Measurements from ENCODE around the gene DNLZ. TPM values are rescaled to one million over a fixed set of nuclear protein-coding genes. Genes with fewer than 3 reads are reported as not detected.

The DNLZ gene
- total RNA-seq, 1 experiment from 2014 or later: 9.1 TPM

GRCh38 chr9:136336156-136336870 lies 27.2 kb downstream of the DNLZ start:
- DNase-seq: no peak
- ChIA-PET CTCF (interaction anchor here (0.6 kb wide), 1 partner anchor 81 kb away, joined by 4 read pairs; no protein-coding TSS in a partner anchor), POLR2A (ENCODE audit: unreplicated experiment) (no interaction called here)
- intact Hi-C loops (cut with micrococcal nuclease; ENCODE audit: unreplicated experiment): no loop called here
- no peaks in the 10 kb centered on the region for H3K4me1 ChIP-seq (replicated peaks; ENCODE audit: insufficient read depth)
- BruUV-seq (replicated peaks): no TSS peak
- no peak overlapping the region for H3K27ac ChIP-seq
- no peaks in the 10 kb centered on the region for H3K27me3 ChIP-seq (ENCODE audit: insufficient read depth, low read depth)
- no peaks in the 10 kb centered on the region for H3K79me2 ChIP-seq (ENCODE audit: low read depth)
- H3K36me3 ChIP-seq (ENCODE audit: low read depth): no peaks in the 10 kb centered on the region
- H3K9me2 ChIP-seq (ENCODE audit: insufficient read depth): no peaks in the 10 kb centered on the region
- no peak overlapping the region for H2AFZ ChIP-seq
- H4K20me1 ChIP-seq (ENCODE audit: insufficient read depth): no peaks in the 10 kb centered on the region
- no peaks in the 10 kb centered on the region for H3K9me3 ChIP-seq (ENCODE audit: insufficient read depth, low read depth)
- no peaks in the 10 kb centered on the region for H3F3A ChIP-seq (ENCODE audit: insufficient read depth, low read depth)
- no peak for TF ChIP-seq EZH2 (IDR thresholded peaks at IDR 0.05; ENCODE audit: low read depth)
- H3K4me2 ChIP-seq: no peak overlapping the region
- H3K4me3 ChIP-seq: no peak overlapping the region

GRCh38 chr9:136335296-136336155 lies 28.0 kb downstream of the DNLZ start:
- H3K4me3 ChIP-seq: no peak overlapping the region
- H3K36me3 ChIP-seq (ENCODE audit: low read depth): no peaks in the 10 kb centered on the region
- H3K27me3 ChIP-seq (ENCODE audit: insufficient read depth, low read depth): no peaks in the 10 kb centered on the region
- H3F3A ChIP-seq (ENCODE audit: insufficient read depth, low read depth): no peaks in the 10 kb centered on the region
- POLR2A ChIA-PET (ENCODE audit: unreplicated experiment): no interaction called here
- no peaks in the 10 kb centered on the region for H4K20me1 ChIP-seq (ENCODE audit: insufficient read depth)
- no peaks in the 10 kb centered on the region for H3K9me2 ChIP-seq (ENCODE audit: insufficient read depth)
- H3K27ac ChIP-seq: no peak overlapping the region
- no peaks in the 10 kb centered on the region for H3K4me1 ChIP-seq (replicated peaks; ENCODE audit: insufficient read depth)
- no peaks in the 10 kb centered on the region for H3K9me3 ChIP-seq (ENCODE audit: insufficient read depth, low read depth)
- DNase-seq: no peak
- BruUV-seq (replicated peaks): no TSS peak
- TF ChIP-seq EZH2 (IDR thresholded peaks at IDR 0.05; ENCODE audit: low read depth) (no peak), CTCF (conservative IDR thresholded peaks at IDR 0.05) (no peak)
- no peak overlapping the region for H2AFZ ChIP-seq
- intact Hi-C loops (cut with micrococcal nuclease; ENCODE audit: unreplicated experiment): no loop called here
- CTCF ChIA-PET: interaction anchor here (0.6 kb wide), 2 partner anchors 11 to 82 kb away, joined by 4 to 5 read pairs; no protein-coding TSS in a partner anchor
- H3K79me2 ChIP-seq (ENCODE audit: low read depth): no peaks in the 10 kb centered on the region
- no peak overlapping the region for H3K4me2 ChIP-seq

- Histone ChIP-seq H3K4me3 (no peak overlapping the region), H3K27ac (no peak overlapping the region), H3K4me2 (no peak overlapping the region), H3F3A (ENCODE audit: insufficient read depth, low read depth) (no peaks in the 10 kb centered on the region), H3K79me2 (ENCODE audit: low read depth) (no peaks in the 10 kb centered on the region), H3K9me3 (ENCODE audit: insufficient read depth, low read depth) (no peaks in the 10 kb centered on the region), H4K20me1 (ENCODE audit: insufficient read depth) (no peaks in the 10 kb centered on the region), H3K36me3 (ENCODE audit: low read depth) (no peaks in the 10 kb centered on the region), H2AFZ (no peak overlapping the region), H3K4me1 (replicated peaks; ENCODE audit: insufficient read depth) (no peaks in the 10 kb centered on the region), H3K9me2 (ENCODE audit: insufficient read depth) (no peaks in the 10 kb centered on the region), H3K27me3 (ENCODE audit: insufficient read depth, low read depth) (no peaks in the 10 kb centered on the region)
- POLR2A ChIA-PET (ENCODE audit: unreplicated experiment): no interaction called here
- no peak for DNase-seq
- intact Hi-C loops (cut with micrococcal nuclease; ENCODE audit: unreplicated experiment): no loop called here
- CTCF ChIA-PET: no interaction called here
- TF ChIP-seq CTCF (conservative IDR thresholded peaks at IDR 0.05): no peak
- no peak for TF ChIP-seq EZH2 (IDR thresholded peaks at IDR 0.05; ENCODE audit: low read depth)
- BruUV-seq (replicated peaks): no TSS peak
Measured at GRCh38 chr9:136334541-136334940, 29.0 kb downstream of the DNLZ start.
